GM12878 (cell line): ENCODE results near the gene NR1D1. TPM values are rescaled to one million over a fixed set of nuclear protein-coding genes. Genes with fewer than 3 reads are reported as not detected.

Source experiments
- ATAC-seq: fragments of 200-7000 bp; cut with Tn5 transposase; 3 replicates; pipeline ENCODE4 v1.9.1; 2020; ENCODE audit warnings: mild to moderate bottlenecking, moderate library complexity
- BruUV-seq: library from RNA; stranded (reverse); fragments of 400-500 nt; replicated peaks from 2 replicates; lab custom pipeline; 2021; lab: Mats Ljungman, UMichigan
- CTCF ChIA-PET: fragments of 300-600 bp; sonication (Branson Sonifier 250); formaldehyde crosslinking; extraction: SDS; loops from one replicate; lab custom pipeline; 2021; ENCODE audit warnings: inconsistent platforms; lab: Yijun Ruan, JAX
- POLR2A ChIA-PET: fragments of 350-600 bp; formaldehyde crosslinking; extraction: SDS; loops from one replicate; lab custom pipeline; 2021; ENCODE audit warnings: inconsistent platforms; lab: Charles Lee
- RAD21 ChIA-PET: fragments of 300-600 bp; sonication (Branson Sonifier 250); formaldehyde crosslinking; loops from one replicate; lab custom pipeline; 2023; ENCODE audit warnings: antibody characterized with exemption; ENCODE audit not compliant: unreplicated experiment; lab: Charles Lee
- SMC1A ChIA-PET: fragments of 300-600 bp; sonication (Branson Sonifier 250); formaldehyde crosslinking; loops from one replicate; lab custom pipeline; 2023; ENCODE audit not compliant: unreplicated experiment, uncharacterized antibody; lab: Charles Lee
- DNase-seq: peaks from one replicate; pipeline ENCODE4 v3.0.0-alpha.2; 2011; ENCODE audit warnings: low read depth, low spot score
- FAIRE-seq: peaks from 3 replicates; lab custom pipeline; 2011; peaks lifted over from hg19 to GRCh38; lab: Jason Lieb, UNC
- H2AFZ ChIP-seq: 2 replicates; pipeline ENCODE4 v1.6.0; 2011; ENCODE audit warnings: low read depth, low read length, control low read depth; ENCODE audit not compliant: control insufficient read depth
- H3K27ac ChIP-seq: 2 replicates; pipeline ENCODE4 v1.5.1; 2011; ENCODE audit warnings: control low read depth; ENCODE audit not compliant: control insufficient read depth, insufficient read depth
- H3K27me3 ChIP-seq, 2 experiments: replicated peaks in 1 of 2; 2 replicates each; pipeline versions ENCODE4 v1.6.0 to v1.6.1; 2011; ENCODE audit warnings: low read length in 1 of 2; ENCODE audit not compliant: control insufficient read depth in 2 of 2, insufficient read depth in 2 of 2
- H3K36me3 ChIP-seq, 2 experiments: 2 replicates each; pipeline ENCODE4 v1.5.1; 2011; ENCODE audit warnings: low read length in 1 of 2; ENCODE audit not compliant: control insufficient read depth in 2 of 2, insufficient read depth in 2 of 2
- H3K4me1 ChIP-seq: 2 replicates; pipeline ENCODE4 v1.6.1; 2011; ENCODE audit warnings: mild to moderate bottlenecking, low read length, moderate library complexity, mixed read lengths; ENCODE audit not compliant: control insufficient read depth, insufficient read depth
- H3K4me2 ChIP-seq: 2 replicates; pipeline ENCODE4 v1.6.0; 2011; ENCODE audit warnings: control low read depth; ENCODE audit not compliant: control insufficient read depth, insufficient read depth
- H3K4me3 ChIP-seq: fragments of 200-600 bp; sonication (generic); 2 replicates; pipeline ENCODE4 v1.5.1; 2016
- H3K79me2 ChIP-seq: 2 replicates; pipeline ENCODE4 v1.6.0; 2011; ENCODE audit warnings: low read length; ENCODE audit not compliant: control insufficient read depth, insufficient read depth
- H3K9ac ChIP-seq: 2 replicates; pipeline ENCODE4 v1.8.0; 2011; ENCODE audit warnings: low read length, control low read depth, mixed read lengths; ENCODE audit not compliant: control insufficient read depth, insufficient read depth
- H3K9me3 ChIP-seq: replicated peaks from 3 replicates; pipeline ENCODE4 v1.5.1; 2011; ENCODE audit warnings: mild to moderate bottlenecking, low read length; ENCODE audit not compliant: control insufficient read depth, insufficient read depth
- H4K20me1 ChIP-seq: 2 replicates; pipeline ENCODE4 v1.6.0; 2011; ENCODE audit not compliant: control insufficient read depth, insufficient read depth
- CBFB ChIP-seq: IDR thresholded peaks from 2 replicates; pipeline ENCODE4 v1.6.1; 2016; ENCODE audit warnings: antibody characterized with exemption, low read depth
- CHD2 ChIP-seq: IDR thresholded peaks from 2 replicates; pipeline ENCODE4 v1.6.1; 2011; ENCODE audit warnings: low read depth, low read length, improper control_type of control experiment, borderline replicate concordance
- NFYA ChIP-seq: IDR thresholded peaks from 2 replicates; pipeline ENCODE4 v1.6.1; 2011; ENCODE audit warnings: low read depth, mild to moderate bottlenecking, low read length, improper control_type of control experiment, borderline replicate concordance
- POLR2AphosphoS2 ChIP-seq: IDR thresholded peaks from 2 replicates; pipeline ENCODE4 v1.6.1; 2011; ENCODE audit warnings: low read depth, mild to moderate bottlenecking, low read length, improper control_type of control experiment, moderate library complexity
- RAD21 ChIP-seq: IDR thresholded peaks from 2 replicates; pipeline ENCODE4 v1.6.1; 2011; ENCODE audit warnings: mild to moderate bottlenecking, low read depth, low read length, moderate library complexity; ENCODE audit not compliant: insufficient read depth
- SIX5 ChIP-seq: IDR thresholded peaks from 2 replicates; pipeline ENCODE4 v1.6.1; 2011; ENCODE audit warnings: mild to moderate bottlenecking, low read depth, low read length, moderate library complexity; ENCODE audit not compliant: severe bottlenecking
- SPI1 ChIP-seq: IDR thresholded peaks from 2 replicates; pipeline ENCODE4 v1.6.1; 2011; ENCODE audit warnings: low read depth, mild to moderate bottlenecking, low read length, moderate library complexity, borderline replicate concordance; ENCODE audit not compliant: insufficient read depth
- SUPT20H ChIP-seq: IDR thresholded peaks from 2 replicates; pipeline ENCODE4 v1.6.1; 2011; ENCODE audit warnings: low read depth, mild to moderate bottlenecking, low read length, moderate library complexity, borderline replicate concordance; ENCODE audit not compliant: control insufficient read depth
- TCF7 ChIP-seq: IDR thresholded peaks from 2 replicates; pipeline ENCODE4 v1.6.1; 2014; ENCODE audit warnings: antibody characterized with exemption, borderline replicate concordance
- ZNF24 ChIP-seq: fragments of 450-650 bp; IDR thresholded peaks from 2 replicates; pipeline ENCODE4 v1.6.1; 2017; ENCODE audit warnings: antibody characterized with exemption, mild to moderate bottlenecking
- WGBS: methylation state at CpG from one replicate; pipeline ENCODE4 v1.1.6; 2016; ENCODE audit warnings: low lambda C conversion rate; ENCODE audit not compliant: insufficient replicate concordance, insufficient coverage; ENCODE audit errors: missing lambda C conversion rate; 5-methylcytosine and 5-hydroxymethylcytosine counted together
- in situ Hi-C: fragments of 300-500 bp; cut with MboI; formaldehyde crosslinking; loops from 9 replicates; pipeline ENCODE4 v1.14.3; 2018; ENCODE audit warnings: mixed read lengths
- intact Hi-C: fragments of 100-400 bp; cut with micrococcal nuclease; formaldehyde crosslinking; loops from one replicate; pipeline ENCODE4 v1.14.2; 2022; ENCODE audit not compliant: unreplicated experiment
- polyA plus RNA-seq, 11 experiments: library from polyadenylated mRNA; depleted of rRNA in 4 of 11; unstranded in 6 of 11; stranded (reverse) in 5 of 11; fragments of >200 nt; fragmentation: Nextera tagmentation in 4 of 11; fragmentation: Illumina TruSeq in 1 of 11; extraction: Ambion mirVana in 4 of 11; extraction: Trizol in 1 of 11; gene quantifications; 1 replicate in 1 of 11; 2 replicates in 10 of 11; pipeline versions ENCODE4 v1.2.1 to v1.2.3, GENCODE V29; 2011 to 2016; ENCODE audit warnings: inconsistent platforms in 2 of 11, missing spikeins in 2 of 11, low read depth in 1 of 11
- total RNA-seq, 4 experiments: library from RNA; depleted of rRNA in 3 of 4; stranded (reverse); fragments of >200 nt in 3 of 4; fragmentation: Illumina TruSeq in 1 of 4; extraction: Trizol in 1 of 4; gene quantifications; 2 replicates each; pipeline versions ENCODE4 v1.2.1 to v1.2.3, GENCODE V29; 2013 to 2021
- TF ChIP-seq, protein P1 (sequence below): fragments of 450-650 bp; formaldehyde crosslinking; IDR thresholded peaks from 2 replicates; pipeline ENCODE4 v1.4.0; 2022; ENCODE audit warnings: mild to moderate bottlenecking, moderate library complexity
- TF ChIP-seq, protein P2 (sequence below): fragments of 450-650 bp; IDR thresholded peaks from 2 replicates; pipeline ENCODE4 v1.6.1; 2018; ENCODE audit warnings: borderline replicate concordance, mild to moderate bottlenecking; ENCODE audit not compliant: partially characterized antibody
- TF ChIP-seq, protein P3 (sequence below): IDR thresholded peaks from 2 replicates; pipeline ENCODE4 v1.6.1; 2011; ENCODE audit warnings: borderline replicate concordance, low read depth, mild to moderate bottlenecking, moderate library complexity, mixed read lengths, low read length; ENCODE audit not compliant: insufficient read depth; ENCODE audit errors: extremely low read length

The NR1D1 gene
- total and polyA plus RNA-seq, 10 of the 15 experiments (the other 5 are each of a cell fraction or from before 2014, with no cell fraction given), result 0.10 to 3.4 (median 0.94) TPM

DNA sequence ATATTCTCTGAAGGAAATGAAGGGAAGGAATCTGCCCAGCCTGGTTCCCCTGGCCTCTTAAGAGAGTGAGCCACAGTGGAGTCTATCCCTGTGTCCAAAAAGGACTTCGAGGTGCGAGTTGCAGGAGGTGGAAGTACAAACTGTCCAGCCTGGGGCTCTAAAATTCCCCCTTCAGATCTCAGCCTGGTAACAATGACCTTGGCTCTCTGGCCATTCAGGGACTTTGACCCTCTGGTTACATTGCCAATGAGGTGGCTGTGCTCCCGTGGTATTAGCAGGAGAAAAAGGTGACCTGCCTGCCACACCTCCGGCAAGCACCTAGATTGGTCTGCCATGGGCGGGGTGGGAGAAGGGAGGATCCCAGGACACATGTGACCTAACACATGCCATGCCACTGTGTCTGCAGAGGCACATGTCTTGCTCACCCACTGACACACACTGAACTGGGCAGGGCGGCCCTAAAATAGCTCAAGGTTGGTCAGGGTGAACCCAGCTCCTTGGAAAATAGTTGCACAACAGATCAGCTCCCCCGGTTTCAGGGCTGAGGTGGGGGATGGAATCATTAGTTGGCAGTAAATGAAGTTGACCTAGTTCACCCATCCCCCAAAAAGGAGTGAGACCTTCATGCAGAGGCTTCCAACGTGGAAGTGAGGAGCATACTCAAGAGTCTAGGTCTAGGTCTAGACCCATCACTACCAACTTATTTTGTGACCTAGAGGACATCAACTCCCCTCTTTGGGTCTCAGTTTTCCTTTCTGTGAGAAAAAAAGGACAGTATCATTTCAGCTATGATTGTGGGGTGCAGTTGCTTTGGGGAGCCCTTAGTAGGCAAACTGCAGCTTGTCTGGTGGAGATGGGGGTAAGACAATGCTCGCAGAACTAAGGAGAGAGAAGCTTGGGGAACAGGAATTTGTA is 2.2 kb downstream of the NR1D1 start:
- TSS peak; percentile 45 for BruUV-seq
- ATAC-seq (no peak), DNase-seq (no peak), FAIRE-seq (no peak)
- POLR2A ChIA-PET, result interaction anchor here (0.6 to 3.8 kb wide), 10 partner anchors 8 to 68 kb away, joined by 3 to 50 read pairs (median 4); partner anchors contain the start of gene CASC3
- Histone ChIP-seq H3K27ac (peak overlapping the region; percentile 88), H3K79me2 (peaks cover 11% of the 10 kb centered on the region), H3K4me3 (peak overlapping the region; percentile 49; the same call in 1 of the 2 replicates), H3K4me2 (peak overlapping the region; percentile 90), H3K9me3 (no peaks in the 10 kb centered on the region), H3K9ac (peak overlapping the region; percentile 50), H4K20me1 (no peaks in the 10 kb centered on the region), H3K36me3 (peaks cover 0 to 5% of the 10 kb centered on the region in 2 experiments; a peak in 3 of 4 replicates), H3K27me3 (no peaks in the 10 kb centered on the region), H3K4me1 (peaks cover 56% of the 10 kb centered on the region), H2AFZ (peak overlapping the region; percentile 75)
- SMC1A ChIA-PET, result interaction anchor here (0.7 to 10.4 kb wide), 9 partner anchors 9 to 193 kb away, joined by 3 to 132 read pairs (median 4); partner anchors contain the start of genes MED24 and THRA
- RAD21 ChIA-PET, result interaction anchor here (0.8 to 7.7 kb wide), 15 partner anchors 9 to 419 kb away, joined by 3 to 155 read pairs (median 4); no protein-coding TSS in a partner anchor
- 39% methylated on average over 9 of the region's 9 CpGs for WGBS
- intact Hi-C loops (no loop called here), in situ Hi-C loops (no loop called here)
- CTCF ChIA-PET, result interaction anchor here (0.6 to 10.6 kb wide), 10 partner anchors 12 to 219 kb away, joined by 3 to 176 read pairs (median 6); partner anchors contain the start of genes CSF3 and MED24
- no peak for TF ChIP-seq ZNF24
- TF ChIP-seq POLR2AphosphoS2, result no peak
- no peak for TF ChIP-seq TCF7
- TF ChIP-seq, protein P1, sequence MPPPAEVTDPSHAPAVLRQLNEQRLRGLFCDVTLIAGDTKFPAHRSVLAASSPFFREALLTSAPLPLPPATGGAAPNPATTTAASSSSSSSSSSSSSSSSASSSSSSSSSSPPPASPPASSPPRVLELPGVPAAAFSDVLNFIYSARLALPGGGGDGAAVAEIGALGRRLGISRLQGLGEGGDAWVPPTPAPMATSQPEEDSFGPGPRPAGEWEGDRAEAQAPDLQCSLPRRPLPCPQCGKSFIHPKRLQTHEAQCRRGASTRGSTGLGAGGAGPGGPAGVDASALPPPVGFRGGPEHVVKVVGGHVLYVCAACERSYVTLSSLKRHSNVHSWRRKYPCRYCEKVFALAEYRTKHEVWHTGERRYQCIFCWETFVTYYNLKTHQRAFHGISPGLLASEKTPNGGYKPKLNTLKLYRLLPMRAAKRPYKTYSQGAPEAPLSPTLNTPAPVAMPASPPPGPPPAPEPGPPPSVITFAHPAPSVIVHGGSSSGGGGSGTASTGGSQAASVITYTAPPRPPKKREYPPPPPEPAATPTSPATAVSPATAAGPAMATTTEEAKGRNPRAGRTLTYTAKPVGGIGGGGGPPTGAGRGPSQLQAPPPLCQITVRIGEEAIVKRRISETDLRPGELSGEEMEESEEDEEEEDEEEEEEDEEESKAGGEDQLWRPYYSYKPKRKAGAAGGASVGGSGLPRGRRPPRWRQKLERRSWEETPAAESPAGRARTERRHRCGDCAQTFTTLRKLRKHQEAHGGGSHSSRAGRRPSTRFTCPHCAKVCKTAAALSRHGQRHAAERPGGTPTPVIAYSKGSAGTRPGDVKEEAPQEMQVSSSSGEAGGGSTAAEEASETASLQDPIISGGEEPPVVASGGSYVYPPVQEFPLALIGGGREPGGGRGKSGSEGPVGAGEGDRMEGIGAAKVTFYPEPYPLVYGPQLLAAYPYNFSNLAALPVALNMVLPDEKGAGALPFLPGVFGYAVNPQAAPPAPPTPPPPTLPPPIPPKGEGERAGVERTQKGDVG (CRISPR knock-in tag), result peak; percentile 54; the same call in 1 of the 2 replicates
- no peak for TF ChIP-seq SPI1
- TF ChIP-seq, protein P2, sequence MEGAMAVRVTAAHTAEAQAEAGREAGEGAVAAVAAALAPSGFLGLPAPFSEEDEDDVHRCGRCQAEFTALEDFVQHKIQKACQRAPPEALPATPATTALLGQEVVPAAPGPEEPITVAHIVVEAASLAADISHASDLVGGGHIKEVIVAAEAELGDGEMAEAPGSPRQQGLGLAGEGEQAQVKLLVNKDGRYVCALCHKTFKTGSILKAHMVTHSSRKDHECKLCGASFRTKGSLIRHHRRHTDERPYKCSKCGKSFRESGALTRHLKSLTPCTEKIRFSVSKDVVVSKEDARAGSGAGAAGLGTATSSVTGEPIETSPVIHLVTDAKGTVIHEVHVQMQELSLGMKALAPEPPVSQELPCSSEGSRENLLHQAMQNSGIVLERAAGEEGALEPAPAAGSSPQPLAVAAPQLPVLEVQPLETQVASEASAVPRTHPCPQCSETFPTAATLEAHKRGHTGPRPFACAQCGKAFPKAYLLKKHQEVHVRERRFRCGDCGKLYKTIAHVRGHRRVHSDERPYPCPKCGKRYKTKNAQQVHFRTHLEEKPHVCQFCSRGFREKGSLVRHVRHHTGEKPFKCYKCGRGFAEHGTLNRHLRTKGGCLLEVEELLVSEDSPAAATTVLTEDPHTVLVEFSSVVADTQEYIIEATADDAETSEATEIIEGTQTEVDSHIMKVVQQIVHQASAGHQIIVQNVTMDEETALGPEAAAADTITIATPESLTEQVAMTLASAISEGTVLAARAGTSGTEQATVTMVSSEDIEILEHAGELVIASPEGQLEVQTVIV, result no peak
- TF ChIP-seq CBFB, result no peak
- no peak for TF ChIP-seq SUPT20H
- TF ChIP-seq CHD2, result no peak
- no peak for TF ChIP-seq SIX5
- TF ChIP-seq NFYA, result no peak
- no peak for TF ChIP-seq RAD21
- TF ChIP-seq, protein P3, sequence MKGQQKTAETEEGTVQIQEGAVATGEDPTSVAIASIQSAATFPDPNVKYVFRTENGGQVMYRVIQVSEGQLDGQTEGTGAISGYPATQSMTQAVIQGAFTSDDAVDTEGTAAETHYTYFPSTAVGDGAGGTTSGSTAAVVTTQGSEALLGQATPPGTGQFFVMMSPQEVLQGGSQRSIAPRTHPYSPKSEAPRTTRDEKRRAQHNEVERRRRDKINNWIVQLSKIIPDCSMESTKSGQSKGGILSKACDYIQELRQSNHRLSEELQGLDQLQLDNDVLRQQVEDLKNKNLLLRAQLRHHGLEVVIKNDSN, result peak; percentile 19
